Measurements from ENCODE around the gene ZNF507.

GRCh38 chr19:32363632-32364031 is 18.2 kb downstream of the ZNF507 start:
- no peak for TF ChIP-seq CTBP1 (IDR thresholded peaks at IDR 0.05; ENCODE audit: borderline replicate concordance)
- TF ChIP-seq BHLHE40 (IDR thresholded peaks at IDR 0.05; ENCODE audit: borderline replicate concordance), result no peak
- no peak for TF ChIP-seq ELF4 (IDR thresholded peaks at IDR 0.05)

All from HEK293T (cell line).